Epidermal melanocyte (primary cell): ENCODE measurements around the gene C7orf25.

Experiments used
- DNase-seq: peaks from one replicate; pipeline ENCODE4 v3.0.0; 2011; ENCODE audit warnings: low spot score; ENCODE audit not compliant: insufficient read length

C7orf25 gene

DNA sequence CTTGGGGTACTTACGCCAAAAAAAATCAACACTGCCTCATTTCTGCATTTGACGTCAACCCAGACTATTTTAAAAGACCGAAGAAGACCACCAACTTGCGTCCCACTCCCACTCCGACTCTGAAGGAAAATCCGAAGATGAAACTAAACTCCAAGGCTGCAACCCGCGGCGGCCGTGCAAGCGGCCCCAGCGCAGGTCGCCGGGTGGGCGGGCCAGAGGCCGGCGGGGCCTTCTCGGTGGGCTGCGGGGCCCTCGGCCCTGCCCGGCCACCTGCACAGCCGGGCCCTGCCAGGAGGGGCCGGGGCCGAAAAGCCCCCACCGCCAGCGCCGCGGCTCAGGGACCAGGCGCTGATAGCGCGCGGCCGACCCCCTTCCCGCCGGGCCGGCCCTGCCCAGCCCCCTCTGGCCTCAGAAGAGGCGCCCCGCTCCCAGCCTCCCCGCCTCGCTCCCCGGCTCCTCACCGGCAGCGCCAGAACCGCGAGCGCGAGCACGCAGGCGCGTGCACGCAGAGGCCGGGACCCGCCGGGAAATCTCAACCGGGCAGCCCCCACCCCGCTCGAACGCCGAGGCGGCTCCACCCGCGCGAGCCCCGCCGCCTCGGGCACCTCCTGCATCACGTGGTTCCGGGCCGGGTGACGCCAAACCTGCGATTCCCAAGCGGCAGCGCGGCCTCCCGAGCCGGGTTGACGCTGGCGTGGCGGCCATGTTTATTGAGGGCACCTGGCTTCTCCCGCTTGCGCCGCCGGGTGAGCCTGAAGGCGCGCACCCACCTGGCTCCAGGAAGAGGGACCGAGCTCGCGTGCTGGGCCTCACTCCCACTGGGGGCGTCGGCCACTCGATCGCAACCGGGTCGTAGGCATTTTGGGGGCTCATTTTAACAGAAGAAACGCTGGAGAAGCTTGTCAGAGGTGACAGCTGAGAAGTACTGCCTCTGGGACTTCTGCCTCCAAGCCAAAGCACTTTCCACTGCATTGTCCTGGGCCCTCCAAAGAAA lies at the start of gene C7orf25:
TSS of gene C7orf25 (minus strand) at position 617 of the 994 bp plus-strand sequence. CDS start 1,170 bp downstream, outside the sequence.
- DNase-seq, result peak; percentile 85

DNA sequence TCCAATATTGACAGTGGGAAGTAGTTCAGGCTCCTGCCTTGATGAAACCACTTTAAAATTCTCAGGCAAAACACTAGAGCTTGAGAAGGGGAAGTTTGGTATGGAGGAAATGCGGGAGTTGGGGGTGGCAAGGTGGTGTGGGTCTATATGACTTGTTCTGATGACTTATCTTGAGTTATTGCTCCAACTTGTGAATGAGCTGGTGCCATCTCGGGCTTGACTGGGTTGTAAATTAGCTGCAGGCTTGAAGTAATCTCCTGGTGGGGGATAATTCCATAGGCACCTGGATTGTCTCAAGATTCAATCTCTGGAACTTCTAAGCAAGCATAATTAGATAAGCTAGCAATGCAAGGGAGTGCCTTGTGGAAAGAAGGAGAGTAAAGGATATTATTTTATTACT lies 49.3 kb upstream of the C7orf25 start:
- DNase-seq, result no peak

DNA sequence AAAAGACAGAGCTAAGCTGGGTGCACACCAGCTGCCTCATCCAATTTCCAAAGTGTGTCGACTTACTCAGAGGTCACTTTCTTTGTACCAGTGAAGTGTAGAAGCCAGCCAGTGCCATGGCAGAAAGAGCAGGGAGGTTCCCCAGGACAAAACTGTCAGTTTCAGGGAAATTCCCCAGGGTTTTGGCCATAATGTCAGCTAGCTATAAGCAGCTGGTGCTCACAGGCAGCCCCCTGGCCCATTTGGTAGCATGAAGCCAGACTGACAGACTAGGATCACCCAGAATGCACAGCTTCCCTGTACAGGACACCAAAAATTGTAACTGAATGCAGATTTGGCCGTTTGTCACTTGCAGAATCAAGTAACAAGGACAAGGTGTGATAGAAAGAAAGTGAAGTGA lies 48.9 kb upstream of the C7orf25 start:
- no peak for DNase-seq

DNA sequence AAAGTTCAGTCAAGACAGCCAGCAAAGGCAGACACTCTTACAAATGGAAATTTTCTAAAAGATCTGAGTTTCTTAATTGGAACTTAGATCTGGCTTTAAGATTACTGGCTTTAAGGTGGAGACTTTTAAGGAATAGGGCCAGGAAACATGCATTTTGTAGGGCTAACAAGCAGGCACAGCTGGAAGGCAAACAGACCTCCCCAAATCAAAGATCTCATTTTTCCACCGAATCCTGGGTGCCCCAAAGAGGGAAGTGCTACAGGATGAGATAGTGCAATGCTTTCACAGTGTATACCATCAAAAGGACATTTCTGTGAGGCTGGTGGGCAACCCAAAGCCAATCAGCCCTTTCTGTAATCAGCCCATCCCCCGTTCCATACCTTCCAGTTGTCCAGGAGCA lies 47.7 kb upstream of the C7orf25 start:
- no peak for DNase-seq

DNA sequence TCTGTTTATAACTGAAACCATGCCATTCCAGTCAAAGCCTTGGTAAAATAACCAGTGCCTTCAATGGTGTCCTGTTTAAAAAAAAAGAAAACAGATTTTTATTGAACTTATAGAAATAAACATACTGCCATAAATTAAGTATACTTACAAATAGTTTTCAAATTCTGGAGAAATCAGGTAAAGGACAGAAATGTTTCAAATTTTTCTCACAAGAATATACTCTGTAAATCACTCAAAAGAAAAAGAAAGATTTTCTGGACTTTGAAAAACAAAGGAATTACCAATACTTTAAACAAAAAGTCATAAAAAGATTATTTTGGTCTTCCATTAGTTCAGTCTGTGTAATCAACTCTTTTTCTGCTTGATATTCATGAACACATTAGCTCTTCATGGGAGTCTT lies 44.2 kb upstream of the C7orf25 start:
- no peak for DNase-seq

DNA sequence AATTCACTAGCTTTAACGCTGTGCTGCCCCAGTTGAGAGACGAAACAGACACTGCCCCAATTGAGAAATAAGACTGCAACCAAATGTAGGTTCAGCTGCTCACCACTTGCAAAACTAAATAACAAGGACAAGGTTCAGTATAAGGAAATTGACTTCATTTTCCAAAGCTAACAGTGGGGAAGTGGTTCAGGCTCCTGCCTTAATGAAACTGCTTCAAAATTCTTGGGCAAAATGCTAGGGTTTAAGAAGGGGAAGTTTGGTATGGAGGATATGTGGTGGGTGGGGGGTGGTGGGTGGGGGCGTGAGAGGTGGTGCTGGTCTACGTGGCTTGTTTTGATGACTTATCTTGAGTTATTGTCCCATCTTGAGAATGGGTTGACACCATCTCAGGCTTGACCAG lies 42.1 kb upstream of the C7orf25 start:
- DNase-seq, result no peak

DNA sequence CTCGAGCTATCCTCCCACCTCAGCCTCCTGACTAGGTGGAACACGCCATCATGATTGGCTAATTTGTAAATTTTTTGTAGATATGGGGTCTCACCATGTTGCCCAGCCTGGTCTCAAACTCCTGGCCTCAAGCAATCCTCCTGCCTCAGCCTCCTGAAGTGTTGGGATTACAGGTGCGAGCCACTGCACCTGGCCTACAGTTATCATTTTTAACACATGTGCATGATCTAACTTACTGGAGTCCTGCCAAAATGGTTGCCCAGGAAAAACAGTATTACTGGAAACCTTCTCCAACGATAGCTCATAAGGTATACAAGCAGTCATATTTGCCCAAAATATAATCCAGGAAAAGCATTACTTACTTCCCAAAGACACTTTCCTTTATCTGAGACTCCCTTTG lies 40.5 kb upstream of the C7orf25 start:
- DNase-seq, result no peak

DNA sequence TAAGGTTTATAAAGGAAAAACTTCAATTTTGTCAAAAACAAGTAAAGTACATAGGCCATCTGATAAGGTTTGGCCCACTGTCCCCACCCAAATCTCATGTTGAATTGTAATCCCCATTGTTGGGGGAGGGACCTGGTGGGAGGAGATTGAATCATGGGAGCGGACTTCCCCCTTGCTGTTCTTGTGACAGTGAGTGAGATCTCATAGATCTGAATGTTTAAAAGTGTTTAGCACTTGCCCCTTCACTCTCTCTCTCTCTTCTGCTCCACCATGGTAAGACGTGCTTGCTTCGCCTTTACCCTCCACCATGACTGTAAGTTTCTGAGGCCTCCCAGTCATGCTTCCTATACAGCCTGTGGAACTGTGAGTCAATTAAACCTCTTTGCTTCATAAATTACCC lies 38.5 kb upstream of the C7orf25 start:
- DNase-seq, result no peak

DNA sequence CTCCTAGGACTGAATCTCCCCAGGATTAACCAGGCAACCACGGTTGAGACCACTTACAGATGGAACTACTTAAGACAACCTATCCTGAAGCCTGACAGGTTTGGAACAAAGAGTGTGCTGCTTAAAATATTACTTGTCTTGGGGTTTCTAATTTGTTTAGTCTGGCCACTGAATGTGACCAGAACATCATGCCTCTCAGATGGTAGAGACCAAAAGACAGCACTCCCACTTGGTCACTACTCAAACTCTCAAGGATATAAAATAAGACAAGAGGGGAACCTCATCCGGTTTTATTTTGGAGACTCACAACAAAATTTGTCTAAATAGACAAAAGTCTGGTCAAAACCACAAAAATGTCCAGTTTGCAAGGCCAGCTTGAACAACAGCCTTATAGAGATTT lies 35.7 kb upstream of the C7orf25 start:
- DNase-seq, result no peak

DNA sequence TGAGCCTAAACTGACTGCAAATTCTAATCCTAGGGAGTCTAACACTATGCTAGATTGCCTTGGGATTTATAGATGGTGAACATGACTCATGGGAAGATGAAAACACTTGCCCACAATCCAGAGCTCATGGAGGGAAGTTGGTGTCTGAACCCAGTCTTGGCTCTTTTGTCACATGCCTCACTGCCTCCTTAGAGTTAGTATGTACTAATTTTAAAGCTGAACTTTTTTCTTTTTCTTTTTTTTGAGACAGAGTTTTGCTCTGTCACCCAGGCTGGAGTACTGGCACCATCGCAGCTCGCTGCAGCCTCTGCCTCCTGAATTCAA lies 34.7 kb upstream of the C7orf25 start:
- no peak for DNase-seq

DNA sequence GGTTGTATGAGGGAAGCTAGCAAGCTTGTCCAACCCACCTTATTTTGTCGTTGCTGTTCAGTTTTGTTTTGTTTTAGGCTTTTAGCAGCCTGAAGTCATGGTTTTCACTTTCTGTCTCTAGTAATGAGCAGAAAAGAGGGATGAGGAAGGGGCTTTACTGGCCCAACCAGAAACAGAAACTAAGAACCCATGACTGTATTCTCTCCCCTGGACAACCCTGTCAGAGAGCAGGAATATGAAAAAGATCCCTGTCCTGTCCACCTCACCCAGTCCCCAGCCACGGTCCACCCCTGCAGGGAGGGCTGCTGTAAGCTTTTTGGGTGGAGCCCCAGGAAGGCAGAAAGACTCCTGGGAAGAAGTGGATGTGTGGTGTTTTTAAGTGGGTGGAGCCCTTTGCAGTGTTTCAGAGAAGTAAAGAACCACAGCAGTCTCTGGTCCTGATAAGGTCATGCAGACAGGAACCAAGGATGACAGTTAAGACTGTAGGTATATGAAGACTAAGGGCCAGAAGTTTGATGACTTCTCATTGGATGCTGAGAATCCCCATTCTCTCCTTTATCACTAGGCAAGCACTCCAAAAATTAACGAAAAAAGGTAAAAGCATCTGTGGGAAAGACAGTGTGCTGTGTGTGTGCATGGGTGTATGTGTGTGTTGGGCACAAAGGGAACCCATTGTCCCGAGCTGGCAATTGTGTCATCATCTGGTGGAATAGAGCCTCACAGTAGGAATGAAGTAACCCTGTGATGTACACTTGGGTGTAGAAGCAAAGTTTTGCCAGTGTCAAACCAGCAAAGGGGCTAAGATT lies 34.2 kb upstream of the C7orf25 start:
- no peak for DNase-seq

DNA sequence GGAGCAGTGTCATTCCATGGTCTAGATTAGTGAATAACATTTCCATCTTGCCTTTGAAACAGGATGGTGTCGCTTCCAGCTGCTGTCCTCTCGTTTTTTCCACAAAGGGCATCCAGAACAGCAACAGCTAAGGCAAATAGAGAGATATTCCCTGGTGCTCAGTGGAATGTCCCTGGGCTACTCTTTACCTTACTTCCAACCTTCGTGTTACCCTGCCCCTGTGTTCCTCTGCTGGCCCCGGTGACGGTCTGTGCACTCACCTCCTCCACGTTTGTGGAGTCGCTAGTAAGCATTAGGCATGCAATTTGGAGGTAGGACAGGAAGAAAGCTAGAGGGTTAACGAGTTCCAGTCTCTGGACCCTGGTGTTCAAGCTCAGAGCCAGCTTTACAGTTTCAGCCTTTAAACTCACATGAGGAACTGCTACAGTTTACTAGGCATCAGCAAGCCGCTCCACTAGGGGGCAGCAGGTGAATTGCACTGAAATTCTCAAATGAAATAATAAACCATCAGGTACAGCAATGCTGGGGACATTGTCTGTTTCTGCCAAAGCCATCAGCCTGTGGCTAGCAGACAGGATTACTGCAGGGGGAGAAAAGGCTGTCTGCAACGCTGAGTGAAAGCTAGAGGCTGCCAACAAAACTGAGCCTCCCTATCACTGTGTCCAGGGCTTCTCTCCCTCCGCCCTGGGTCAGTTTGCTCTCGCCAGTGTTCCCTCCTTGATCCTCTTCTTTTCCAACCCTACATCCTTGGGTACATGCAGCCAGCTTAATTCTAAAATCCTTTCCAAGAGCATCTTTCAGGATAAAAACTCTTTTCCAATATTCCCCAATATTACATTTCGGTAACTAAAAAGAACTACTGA lies 29.3 kb upstream of the C7orf25 start:
- DNase-seq, result peak; percentile 57

DNA sequence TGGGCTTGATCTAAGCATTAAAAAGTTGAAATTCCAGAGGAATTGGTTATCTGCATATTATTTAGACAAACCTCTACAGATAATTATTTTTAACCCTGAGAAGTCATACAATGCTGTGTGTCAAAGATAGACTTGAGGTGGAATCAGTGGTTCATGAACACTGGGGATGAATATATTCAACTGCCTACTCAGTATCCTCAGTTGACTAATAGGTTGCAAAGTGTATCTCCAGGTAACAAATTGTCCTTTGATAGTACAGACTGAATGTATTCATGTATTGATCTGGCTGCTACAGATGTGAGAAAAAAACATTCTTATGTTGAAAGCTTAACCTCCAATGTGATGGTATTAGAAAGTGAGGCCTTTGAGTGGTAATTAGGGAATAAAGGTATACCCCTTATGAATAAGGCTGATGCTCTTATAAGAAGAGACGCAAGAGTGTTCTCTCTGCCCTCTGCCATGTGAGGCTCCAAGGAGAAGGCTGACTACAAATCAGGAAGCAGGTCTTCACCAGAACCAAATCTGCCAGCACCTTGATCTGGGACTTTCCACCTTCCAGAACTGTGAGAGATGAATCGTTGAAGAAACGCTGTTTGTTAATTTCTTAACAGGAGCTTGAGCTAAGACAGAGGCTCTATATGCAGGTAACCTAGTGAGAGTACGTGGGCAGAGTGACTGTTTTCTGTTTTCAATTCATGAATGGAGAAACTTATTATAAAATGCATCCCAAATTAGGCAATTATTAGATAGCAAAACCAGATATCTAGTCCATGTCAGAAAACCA lies 27.8 kb upstream of the C7orf25 start:
- DNase-seq, result no peak

DNA sequence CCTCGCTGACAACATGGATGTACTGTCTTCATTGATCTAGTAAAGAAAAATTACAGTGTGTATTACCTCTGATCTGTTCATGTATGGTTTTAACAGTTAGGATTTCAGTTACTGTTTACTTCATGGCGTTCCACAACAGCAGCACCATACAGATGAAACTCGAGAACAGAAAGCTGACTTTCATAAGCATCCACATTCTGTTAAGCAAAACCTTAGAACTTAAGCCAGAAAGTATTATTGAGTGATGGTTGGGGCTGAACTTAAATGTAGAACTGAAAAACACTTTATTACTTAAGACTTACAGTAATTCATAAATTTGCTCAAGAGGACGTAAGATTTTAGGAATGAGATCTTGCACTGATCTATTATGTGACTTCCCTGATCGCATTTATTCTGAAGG lies 24.0 kb upstream of the C7orf25 start:
- no peak for DNase-seq

DNA sequence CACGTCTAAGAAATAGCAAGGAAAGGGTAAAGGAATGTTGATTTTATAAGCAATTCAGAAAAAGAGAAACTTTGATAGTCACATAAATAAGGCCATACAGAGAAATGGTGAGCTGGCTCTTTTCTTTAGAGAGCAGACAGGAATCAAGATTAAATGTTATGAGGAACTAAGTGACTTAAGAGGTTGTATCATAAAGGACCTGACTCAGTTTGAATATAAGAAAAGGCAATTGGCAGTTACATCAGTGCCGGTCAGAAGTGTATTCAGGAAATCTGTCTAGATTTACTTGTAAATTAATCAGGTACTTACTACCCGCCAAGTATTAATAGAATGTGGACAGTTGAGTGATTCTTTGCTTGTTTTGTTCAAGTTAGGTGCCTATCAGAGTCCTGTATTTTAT lies 22.4 kb upstream of the C7orf25 start:
- DNase-seq, result no peak

DNA sequence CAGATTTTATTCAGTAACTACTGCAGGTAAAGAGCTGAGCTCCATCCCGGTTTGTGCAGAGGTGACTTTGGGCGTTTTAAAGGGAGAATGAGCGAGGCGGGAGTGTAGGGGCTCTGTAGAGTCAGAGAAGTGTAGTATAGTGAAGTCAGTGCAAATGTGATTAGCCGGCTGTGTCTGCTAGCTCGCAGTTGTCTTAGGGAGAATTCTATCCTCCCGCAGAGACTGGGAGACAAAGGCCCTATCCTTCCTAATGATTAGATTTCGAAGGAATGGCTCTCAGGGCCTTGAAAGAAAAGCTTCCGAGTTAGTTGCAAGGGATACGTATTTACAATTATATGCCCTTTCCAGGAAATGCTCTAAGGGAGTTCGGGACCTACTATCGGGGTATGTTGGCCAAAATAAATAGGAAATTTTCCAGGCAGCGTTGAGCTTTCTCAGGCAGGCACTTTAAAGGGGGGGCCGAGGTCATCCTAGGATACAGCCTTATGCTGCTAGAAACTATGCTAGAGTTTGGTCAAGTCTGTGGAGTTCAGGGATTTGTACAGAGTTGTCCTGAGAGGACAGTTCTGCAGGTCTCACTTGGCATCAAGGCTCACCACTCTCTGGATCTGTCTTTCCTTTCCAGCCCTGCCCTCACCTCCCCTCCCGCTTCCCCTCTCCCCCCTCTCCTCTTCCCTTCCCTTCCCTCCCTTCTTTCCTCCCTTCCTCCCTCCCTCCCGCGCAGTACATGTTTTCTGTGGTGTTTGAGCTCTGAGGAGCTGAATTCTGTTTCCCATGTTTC lies 21.1 kb upstream of the C7orf25 start:
- DNase-seq, result no peak

DNA sequence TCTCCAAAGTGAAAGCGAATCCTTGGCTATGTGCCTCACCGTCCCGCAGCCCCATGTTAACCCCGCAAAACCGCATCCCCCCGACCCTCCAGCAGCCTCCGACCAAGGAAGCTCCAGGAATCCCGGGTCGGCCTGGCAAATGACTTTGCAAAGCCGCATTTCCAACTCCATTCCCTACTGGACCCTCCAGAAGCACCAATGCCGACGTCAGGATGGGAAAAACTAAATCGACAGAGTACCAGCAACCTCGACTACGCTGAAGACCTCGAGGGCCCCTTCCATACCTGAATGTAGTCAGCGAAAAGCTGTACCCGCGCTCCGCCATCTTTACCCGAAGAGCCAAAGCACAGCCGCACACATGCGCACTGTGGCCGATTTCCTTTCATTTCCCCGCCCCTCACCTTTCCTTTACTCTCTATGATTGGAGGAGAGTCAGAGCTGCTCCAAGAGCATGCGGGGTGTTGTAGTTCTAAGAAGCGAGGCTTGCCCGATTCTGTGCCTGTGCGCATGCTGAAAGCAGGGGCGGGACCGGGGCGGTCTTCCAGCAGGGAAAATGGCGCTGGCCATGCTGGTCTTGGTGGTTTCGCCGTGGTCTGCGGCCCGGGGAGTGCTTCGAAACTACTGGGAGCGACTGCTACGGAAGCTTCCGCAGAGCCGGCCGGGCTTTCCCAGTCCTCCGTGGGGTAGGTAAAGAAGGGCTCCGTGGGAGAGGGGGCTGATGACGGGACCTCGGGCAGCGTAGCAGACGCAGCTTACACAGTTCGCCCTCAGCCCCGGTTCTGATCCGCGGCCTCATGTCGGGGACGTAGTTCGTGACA lies 20.2 kb upstream of the C7orf25 start, which contains the start of the genes MRPL32 and PSMA2:
TSS of gene MRPL32 (plus strand) at position 543 of the 818 bp plus-strand sequence. CDS start at position 554, 11 bp downstream.
TSS of gene PSMA2 (minus strand) at position 341 of the 818 bp plus-strand sequence. CDS start at position 325, 16 bp downstream.
- DNase-seq, result peak; percentile 95

DNA sequence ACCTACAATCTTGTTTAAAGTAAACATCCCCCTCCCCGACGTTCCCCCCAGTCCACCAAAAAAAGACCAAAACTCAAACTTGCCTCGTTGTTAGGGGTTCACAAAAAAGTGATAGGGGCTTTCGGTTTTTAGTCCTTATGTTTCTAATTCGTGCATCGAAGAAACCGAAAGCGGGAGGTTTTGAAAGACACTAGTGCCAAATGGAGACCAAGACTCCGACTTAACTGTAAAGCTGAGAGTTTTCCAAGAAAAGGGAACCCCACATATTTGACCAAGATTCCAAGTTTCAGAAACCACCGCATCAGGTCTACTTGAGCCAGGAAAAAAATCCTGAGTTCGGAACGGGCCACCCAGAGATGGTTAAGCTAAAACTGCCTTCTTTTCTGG lies 19.6 kb upstream of the C7orf25 start:
- no peak for DNase-seq

DNA sequence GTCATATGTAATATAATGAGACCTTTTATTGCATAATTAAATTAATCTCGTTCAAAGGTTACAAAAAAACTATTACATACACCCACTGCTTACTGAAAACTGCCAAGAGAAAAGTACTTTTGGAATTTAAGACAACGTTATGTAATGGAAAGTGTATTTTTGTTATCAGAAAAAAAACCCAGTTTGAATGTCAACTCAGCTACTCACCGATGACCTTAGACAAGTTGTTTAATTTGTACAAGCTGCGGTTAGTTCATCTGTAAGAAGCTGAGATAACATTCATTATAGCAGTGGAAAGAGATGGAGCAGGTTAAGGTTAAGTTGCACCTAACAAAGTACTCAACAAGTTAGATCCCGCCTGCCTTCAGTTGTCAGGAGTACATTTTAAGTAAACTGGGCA lies 19.0 kb upstream of the C7orf25 start:
- DNase-seq, result no peak
